Hematopoietic multipotent progenitor cell treated with erythropoietin and hydrocortisone succinate and interleukin-3 and kit ligand, for 4 days (in vitro differentiated cells): ENCODE measurements around the gene SETBP1.

ENCODE experiments used
- DNase-seq: peaks from one replicate; pipeline ENCODE4 v3.0.0-alpha.2; 2015

Gene SETBP1

GRCh38 chr18:44766450-44766849, 85.8 kb downstream of the SETBP1 start:
- DNase-seq, result peak; percentile 25

GRCh38 chr18:44767807-44768206, 87.1 kb downstream of the SETBP1 start:
- DNase-seq, result no peak

GRCh38 chr18:44770641-44771040, 90.0 kb downstream of the SETBP1 start:
- DNase-seq, result no peak

GRCh38 chr18:44771572-44771955, 90.9 kb downstream of the SETBP1 start:
- DNase-seq, result no peak

- DNase-seq, result no peak
Observed at GRCh38 chr18:44771956-44772917, 91.5 kb downstream of the SETBP1 start.

- DNase-seq, result no peak
Observed at GRCh38 chr18:44773640-44774155, 93.0 kb downstream of the SETBP1 start.

- no peak for DNase-seq
Observed at GRCh38 chr18:44774191-44774590, 93.5 kb downstream of the SETBP1 start.

- DNase-seq, result no peak
Observed at GRCh38 chr18:44777457-44778192, 96.9 kb downstream of the SETBP1 start.

GRCh38 chr18:44778788-44779187, 98.1 kb downstream of the SETBP1 start:
- DNase-seq, result no peak

- DNase-seq, result no peak
Observed at GRCh38 chr18:44779753-44780292, 99.1 kb downstream of the SETBP1 start.

GRCh38 chr18:44781886-44782285, 101.2 kb downstream of the SETBP1 start:
- DNase-seq, result no peak

- no peak for DNase-seq
Observed at GRCh38 chr18:44782617-44783016, 101.9 kb downstream of the SETBP1 start.

- DNase-seq, result no peak
Observed at GRCh38 chr18:44783371-44783770, 102.7 kb downstream of the SETBP1 start.

GRCh38 chr18:44786257-44786656, 105.6 kb downstream of the SETBP1 start:
- no peak for DNase-seq

GRCh38 chr18:44786688-44787087, 106.0 kb downstream of the SETBP1 start:
- DNase-seq, result no peak

GRCh38 chr18:44788334-44788733, 107.6 kb downstream of the SETBP1 start:
- DNase-seq, result no peak

GRCh38 chr18:44789710-44790109, 109.0 kb downstream of the SETBP1 start:
- no peak for DNase-seq

GRCh38 chr18:44790860-44791259, 110.2 kb downstream of the SETBP1 start:
- DNase-seq, result no peak

- DNase-seq, result no peak
Observed at GRCh38 chr18:44791520-44791919, 110.8 kb downstream of the SETBP1 start.

GRCh38 chr18:44792456-44793061, 111.9 kb downstream of the SETBP1 start:
- DNase-seq, result no peak

- no peak for DNase-seq
Observed at GRCh38 chr18:44793194-44793593, 112.5 kb downstream of the SETBP1 start.

GRCh38 chr18:44793685-44794084, 113.0 kb downstream of the SETBP1 start:
- no peak for DNase-seq

GRCh38 chr18:44795241-44795640, 114.6 kb downstream of the SETBP1 start:
- DNase-seq, result no peak
